HG02884 (cell line): ENCODE measurements around the gene THAP12.
"Not testable (repeated sequence)": the region's sequence is repeated elsewhere in the genome, so short reads cannot be mapped to it uniquely, and the experiment has no call there.

Source experiments
- ATAC-seq: cut with Tn5 transposase; IDR thresholded peaks from one replicate; pipeline ENCODE4 v1.9.1; 2021; ENCODE audit warnings: mild to moderate bottlenecking, moderate library complexity; ENCODE audit not compliant: unreplicated experiment

Gene THAP12

DNA sequence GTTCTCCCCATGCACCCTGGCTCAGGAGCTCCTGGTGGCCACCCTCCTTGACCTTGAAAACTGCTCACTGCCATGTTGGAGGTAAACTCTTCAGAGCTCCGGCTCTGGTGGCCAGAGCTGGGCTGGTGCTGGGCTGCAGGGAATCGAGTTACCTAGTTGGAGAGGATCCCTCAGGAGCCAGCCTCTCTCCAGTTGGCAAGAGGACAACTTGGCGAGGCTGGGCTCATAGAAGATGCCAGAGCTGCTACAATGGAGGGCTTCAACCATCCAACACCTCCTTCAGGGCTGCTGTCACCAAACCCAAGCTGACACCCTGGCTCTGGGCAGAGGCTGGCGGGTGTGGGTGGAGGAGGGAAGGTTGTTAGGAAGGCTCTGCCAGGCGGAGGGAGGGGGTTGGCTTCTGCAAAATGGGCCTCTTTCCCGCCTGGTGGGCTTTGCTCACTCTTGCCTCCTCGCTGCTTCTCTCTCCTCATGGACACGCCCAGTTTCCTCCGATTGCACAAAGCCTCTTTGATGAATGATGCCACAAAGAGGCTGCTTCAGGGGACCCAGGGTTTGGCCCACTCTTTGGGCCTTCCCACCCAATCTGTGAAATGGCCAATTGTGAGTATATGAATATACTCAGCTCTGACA, 53.1 kb downstream of the THAP12 start:
- no peak for ATAC-seq

DNA sequence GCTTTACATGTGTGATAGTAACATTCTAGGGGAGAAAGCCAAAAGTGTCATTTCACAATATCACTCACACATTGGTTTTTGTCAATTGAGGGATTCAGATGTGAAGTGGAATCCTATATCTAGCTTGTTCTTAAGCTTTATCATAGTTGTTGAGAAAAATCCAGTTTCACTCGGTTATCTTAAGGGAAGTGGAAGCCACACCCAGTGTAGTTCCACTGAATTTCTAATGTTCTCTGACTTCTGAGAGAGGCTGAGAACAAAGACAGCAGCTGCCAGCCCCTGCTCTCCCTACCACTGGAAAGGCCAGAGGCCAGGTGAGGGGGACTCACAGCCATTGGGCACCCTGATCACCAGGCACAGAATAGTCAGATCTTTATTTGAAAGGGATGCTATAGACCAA, 53.7 kb downstream of the THAP12 start:
- ATAC-seq: no peak

DNA sequence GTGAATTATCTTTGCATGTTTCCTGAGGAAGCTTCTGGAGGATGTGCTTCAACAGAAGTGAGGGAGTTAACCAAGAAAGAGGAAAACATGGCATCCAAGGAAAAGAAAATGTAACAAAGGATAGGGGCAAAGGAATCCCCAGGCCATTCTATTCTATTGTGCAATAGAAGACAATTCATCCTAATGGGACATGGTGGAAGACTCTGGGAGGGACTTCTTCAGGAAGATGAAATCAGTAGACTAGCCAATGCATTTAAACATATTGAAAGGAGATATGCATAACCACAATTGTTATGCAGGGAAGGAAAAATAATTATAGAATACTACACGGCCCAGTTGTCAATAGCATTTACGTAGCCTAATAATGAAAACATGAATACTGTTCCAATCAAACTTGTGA, 55.7 kb downstream of the THAP12 start:
- ATAC-seq: no peak

DNA sequence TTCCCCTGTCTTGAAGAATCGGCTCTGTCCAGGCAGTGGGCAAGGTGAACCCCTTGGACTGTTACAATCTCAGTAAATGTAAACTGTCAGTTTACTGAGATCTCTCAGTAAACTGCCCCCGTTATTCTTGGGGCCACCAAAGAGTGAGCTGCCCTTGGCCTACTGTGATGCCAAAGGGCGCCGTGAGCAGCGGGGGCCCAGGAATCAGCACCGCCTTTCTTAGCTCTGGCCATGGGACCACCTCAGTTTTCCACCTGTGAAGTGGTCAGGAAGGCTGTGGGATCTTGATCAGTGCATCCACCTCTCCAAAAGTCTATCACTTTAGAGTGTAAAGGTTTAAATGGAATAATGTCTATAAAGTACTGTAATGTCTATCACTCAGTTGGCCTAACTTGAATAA, 57.1 kb downstream of the THAP12 start:
- no peak for ATAC-seq

DNA sequence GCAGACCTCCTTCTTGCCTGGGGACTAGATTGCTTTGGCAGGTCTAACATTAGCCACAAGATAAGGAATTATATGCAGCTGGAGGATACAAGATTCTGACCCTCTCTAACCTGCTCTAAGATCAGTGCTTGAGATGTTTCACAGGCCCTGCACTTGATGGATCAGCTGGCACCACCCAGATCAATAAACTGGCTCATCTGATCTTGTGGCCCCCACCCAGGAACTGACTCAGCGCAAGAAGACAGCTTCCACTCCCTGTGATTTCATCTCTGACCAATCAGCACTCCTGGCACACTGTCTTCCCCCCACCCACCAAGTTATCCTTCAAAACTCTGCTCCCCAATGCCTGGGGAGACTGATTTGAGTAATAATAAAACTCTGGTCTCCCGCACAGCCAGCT, 57.6 kb downstream of the THAP12 start:
- ATAC-seq: not testable (repeated sequence)

DNA sequence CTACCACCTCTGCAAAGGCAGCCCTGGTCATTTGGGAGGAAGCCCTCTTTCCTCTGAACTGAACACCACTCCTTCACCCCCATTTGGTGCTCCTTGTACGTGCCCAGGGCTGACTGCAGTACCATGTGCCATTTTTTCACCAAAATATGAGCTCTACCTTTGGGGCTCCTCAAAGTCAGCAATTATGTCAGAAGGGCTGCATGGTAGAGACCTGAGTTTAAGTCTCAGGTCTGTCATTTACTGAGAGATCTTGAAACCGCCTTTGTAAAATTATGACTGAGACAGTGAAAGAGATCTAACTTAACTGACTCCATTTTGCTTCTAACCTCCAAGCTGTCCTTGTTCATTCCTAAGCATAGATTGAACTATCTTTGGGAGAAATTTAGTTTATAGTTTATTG, 58.0 kb downstream of the THAP12 start:
- no peak for ATAC-seq

DNA sequence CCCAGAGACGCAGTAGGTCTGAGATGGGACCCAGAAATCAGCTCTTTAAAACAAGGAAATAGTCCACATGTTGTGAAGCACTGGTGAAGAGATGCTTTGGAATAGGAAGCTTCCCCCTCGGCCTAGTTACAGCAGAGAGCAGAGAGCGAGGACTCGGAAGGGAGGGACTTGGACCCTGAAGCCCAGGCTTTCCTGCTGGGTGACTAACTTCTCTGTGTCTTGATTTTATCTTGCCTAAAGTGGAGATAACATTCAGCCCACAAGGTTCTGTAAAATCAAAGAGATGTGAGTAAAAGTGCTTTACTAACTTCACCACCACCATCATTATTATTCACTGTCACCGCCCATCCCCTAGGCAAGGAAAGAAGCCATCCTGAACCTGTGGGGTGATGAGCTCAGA, 58.4 kb downstream of the THAP12 start:
- no peak for ATAC-seq

DNA sequence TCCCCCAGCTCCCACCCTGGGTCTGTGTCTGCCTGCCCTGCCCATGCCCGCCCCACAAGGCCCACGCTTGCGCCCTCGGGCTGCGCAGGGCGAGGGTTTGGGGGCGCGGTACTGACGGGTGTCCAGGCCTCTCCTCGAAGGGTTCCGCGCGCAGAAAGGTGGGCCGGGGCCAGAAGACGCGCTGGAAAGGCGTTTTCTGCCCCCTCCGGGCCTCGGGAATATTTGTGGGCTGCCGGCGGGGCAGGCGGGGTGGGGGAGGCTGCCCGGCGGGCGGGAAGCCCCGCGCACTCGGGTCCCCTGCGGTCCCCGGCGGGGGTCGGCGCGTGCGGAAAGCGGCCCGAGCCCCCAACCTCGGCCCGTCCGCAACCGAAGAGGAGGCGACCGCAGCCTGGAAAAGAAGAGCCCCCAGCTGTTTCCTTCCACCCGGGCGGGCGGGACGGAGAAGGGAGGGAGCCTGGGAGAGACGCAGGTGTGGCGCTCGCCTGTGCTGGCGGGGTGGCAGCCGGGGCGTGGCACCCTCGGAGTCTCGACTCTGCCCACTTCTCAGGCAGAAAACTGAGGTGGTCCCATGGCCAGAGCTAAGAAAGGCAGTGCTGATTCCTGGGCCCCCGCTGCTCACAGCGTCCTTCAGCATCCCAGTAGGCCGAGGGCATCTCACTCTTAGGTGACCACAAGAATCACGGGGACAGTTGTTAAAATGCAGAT, 59.0 kb downstream of the THAP12 start:
- ATAC-seq: no peak

DNA sequence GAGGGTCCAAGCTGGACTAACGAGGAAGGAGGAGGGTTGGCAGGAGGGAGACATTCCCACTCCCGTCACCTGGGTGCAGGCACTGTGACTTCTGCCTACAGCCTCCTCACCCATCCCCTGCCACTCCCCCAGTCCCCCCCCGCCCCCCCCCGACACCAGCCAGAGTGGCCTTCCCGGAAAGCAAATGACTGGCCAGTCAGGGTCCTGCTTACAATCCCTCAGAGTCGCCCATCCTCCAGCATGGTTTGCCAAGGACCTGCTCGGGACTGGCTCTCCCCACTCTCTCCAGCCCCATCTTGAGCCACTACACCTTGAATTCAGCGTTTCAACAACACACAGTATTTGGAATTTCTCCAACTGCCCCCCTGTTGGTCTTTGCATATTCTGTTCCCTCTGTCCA, 59.6 kb downstream of the THAP12 start:
- no peak for ATAC-seq

DNA sequence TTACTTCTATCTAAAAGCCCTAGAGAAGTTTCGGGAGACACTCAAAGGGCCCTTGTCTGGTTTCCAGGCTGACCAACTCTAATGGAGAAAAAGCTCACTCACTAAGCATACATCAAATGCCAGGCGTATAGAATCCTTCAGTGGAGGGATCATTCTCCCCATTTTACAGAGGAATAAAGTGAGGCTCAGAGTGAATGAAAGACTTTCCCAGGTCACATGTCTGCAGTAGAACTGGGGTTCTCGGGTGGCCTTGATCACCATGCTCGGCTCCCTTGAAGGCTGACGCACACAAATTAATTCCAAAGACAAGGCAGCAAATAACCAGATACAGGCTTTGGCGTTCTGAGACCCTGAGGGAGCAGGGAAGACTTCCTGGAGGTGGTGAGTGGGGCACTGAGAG, 60.0 kb downstream of the THAP12 start:
- no peak for ATAC-seq

DNA sequence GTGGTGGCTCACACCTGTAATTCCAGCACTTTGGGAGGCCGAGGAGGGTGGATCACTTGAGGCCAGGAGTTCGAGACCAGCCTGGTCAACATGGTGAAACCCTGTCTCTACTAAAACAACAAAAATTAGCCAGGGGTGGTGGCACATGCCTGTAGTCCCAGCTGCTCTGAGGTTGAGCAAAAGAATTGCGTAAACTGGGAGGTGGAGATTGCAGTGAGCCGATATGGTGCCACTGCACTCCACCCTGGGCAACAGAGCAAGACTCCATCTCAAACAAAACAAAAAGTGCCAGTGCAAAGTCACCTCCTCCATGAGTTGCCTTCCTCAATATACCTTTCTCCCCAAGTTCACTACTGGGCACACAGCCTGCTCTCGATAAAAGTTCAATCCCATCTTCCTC, 61.1 kb downstream of the THAP12 start:
- ATAC-seq: not testable (repeated sequence)

DNA sequence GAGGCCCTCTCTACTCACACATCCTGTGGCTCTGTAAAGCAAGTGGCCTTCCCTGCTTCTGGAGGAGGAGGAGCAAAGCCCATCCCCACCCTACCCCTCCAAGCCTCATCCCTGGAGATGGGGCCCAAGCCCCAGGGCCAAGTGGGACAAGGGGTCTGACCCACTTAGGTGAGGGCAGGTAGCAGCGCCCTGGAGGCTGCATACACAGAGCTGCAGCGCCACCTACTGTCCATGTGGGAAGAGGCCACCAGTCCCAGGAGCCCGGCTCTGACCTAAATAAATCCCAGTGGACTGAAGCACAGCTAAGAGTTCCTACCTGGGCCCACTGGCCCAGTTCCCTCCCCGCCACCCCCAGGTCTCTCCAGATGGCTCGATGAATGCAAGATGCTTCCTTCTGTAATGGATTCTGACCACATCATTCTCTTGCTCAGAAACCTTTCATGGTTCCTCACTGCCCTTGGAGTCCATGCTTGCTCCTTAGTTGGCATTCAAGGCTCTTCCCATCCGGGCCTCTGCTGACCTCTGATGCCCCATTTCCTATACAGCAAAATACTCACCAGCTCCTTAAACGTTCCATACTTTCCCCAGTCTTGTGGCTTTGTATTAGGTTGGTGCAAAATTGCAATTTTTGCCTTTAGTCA, 62.1 kb downstream of the THAP12 start:
- ATAC-seq: no peak

DNA sequence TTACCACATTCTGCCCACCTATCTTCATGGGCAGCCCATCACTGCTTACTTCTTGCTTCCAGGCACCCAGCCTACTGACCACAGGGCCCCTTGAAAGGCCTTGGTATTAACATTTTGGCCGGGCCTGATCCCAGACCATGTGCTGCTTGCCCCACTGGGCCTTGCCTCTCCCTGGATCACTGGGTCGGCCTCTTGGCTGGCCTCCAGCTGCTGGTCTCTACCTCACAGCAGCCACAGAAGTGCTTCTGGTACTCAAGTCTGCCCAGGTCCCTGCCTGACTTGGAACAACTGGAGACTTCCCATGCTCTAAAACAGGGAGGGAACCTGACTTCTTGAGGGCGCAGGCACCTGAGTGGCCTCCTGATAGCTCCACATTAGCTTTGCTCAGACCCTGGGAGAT, 63.6 kb downstream of the THAP12 start:
- no peak for ATAC-seq

DNA sequence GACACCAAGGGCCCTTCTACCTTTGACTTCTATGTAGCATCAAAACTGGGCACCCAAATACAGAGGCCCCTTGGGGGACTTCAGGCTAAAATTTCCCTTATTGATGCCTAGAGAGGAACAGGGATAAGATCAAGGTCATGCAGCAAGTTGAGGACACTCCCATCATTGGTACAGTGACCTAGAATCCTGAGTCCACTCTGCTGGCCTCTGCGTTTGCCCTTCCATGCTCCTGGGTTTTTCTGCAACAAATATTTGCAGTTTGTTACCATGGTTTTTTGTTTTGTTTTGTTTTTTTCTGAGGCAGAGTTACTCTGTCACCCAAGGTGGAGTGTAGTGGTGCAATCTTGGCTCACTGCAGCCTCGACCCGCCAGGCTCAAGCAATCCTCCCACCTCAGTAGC, 64.2 kb downstream of the THAP12 start:
- ATAC-seq: no peak

DNA sequence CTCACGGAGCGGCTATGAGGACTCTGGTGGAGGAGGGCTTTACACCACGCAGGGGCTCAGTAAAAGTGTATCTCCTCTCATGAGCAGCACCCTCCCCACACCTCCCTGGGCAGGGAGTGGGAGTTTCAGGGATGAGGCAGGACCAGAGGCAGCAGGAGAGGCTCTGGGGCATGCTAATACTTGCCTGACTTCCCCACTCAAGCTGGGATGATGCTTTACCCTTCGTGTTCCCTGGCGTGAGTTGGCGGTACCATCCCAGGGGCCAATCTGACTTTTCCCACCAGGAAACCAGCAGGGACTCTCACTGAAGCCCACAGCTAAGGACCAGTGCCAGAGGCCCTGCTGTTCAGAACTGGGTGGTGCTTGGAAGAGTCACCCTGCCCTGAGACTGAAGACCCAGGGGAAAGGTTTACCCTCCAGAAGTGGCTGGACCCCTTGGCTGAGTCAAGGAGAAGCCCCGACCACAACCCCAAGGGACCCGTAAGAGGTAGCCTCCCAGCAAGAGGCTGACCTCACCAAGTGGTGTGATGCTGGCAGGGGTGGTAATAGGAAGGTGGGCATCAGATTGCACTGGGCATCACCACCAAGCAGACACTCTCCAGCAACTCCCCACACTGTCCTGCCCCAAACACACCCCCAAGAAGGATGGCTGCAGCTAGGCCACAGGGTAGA, 65.6 kb downstream of the THAP12 start:
- no peak for ATAC-seq

DNA sequence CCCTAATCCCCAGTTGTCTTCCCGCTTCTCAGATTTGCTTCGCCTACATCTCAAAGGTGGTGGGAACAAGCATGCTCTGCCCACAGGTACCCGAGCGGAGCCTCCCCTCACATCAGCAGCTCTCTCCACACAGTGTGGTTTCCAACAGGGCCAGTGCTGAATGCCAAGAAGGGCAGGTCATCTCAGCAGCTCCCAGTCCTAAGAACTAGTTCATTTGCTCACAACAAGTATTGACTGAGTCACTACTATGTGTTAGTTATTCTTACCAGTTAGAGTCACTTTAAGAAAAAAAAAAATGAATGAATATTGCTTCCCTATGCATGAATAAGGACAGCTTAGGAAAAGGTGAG, 66.2 kb downstream of the THAP12 start:
- ATAC-seq: no peak

DNA sequence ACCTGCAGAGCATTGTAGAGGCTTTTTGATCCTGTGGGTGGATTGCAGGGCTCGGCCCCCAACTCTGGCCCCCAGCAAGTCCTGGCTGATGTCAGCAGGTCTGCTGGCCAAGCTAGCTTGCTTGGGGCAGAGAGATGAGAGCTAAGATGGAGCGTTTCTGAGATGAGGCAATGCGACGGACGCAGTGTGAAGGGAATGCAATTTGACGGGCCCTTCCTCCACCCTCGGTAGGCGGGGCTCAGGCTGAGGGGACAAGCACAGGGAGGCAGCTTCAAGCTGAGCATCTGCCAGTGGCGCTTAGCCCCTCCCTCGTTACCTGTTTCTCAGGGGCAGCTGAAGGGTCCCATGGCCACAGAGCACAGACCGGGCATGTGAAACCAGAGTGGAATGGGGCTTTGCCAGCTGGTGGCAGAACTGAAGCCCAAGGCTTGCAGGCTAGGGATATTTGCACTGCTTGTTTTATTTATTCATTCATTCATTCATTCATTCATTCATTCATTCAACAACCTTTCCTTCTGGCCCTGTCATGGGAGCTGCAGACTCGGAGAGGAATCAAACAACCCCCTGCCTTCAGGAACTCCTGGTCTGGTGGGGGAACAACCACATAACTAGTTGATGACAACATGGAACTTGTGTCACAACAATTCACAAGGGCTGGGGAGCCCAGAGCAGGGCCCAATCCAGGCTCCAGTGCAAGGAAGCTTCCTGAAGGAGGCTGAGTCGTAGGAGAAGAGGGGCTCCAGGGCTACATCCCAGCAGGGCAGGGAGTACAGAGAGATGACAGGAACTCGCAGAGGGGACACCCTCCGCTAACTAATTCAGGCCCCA, 66.8 kb downstream of the THAP12 start:
- ATAC-seq: no peak

DNA sequence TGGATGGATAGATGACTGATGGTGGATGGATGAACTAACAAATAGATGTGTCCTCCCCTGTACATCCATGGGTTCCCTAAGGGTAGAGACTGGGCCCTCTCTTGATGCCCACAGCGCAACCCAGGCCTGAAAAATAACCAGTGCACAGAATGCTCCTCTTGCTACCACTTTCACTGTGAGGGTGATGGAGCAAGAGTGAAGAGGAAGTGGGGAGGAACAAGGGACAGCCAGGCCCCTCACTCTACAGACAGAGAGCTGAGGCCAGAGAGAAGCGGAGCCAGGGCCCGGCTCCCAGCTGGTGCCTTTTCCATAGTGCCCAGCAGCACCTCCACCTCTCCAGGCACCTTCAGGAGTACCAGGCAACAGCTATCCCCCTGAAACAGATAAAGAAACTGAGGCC, 67.7 kb downstream of the THAP12 start:
- ATAC-seq: no peak

DNA sequence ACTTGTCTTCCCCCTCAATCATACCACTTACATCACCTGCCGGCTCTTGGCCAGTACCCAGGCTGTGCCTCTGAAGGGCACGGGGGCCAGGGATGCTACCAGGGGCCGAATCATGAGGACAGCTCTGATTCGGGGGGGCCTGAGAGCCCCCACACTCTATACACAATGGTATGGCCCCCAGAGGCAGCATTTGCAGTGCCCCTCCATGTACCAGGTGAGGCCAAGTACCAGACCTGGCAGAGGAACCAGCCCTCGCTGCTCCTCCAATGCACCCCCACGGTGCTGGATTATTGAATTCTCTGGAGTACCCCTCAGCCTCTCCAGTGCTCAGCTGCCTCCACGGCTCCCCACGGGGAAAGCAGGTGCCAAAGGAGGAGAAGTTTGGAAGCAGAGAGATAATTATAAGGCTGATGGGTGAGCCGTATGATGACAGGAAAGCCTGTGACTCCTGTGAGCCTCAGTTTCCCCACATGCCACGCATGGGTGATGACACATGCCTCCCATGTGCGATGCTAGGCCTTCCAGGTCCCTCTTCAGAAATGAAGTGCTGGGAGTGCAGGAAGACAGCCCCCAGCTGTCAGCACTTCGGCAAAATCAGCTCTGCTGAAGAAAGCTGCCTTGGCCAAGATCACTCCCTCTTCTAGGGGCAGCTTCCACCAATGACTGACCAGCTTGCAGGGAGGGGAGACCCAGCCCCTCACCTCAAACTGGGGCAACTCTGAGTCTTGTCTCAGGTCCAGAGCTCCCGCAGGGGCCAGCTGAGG, 69.9 kb downstream of the THAP12 start:
- ATAC-seq: no peak

DNA sequence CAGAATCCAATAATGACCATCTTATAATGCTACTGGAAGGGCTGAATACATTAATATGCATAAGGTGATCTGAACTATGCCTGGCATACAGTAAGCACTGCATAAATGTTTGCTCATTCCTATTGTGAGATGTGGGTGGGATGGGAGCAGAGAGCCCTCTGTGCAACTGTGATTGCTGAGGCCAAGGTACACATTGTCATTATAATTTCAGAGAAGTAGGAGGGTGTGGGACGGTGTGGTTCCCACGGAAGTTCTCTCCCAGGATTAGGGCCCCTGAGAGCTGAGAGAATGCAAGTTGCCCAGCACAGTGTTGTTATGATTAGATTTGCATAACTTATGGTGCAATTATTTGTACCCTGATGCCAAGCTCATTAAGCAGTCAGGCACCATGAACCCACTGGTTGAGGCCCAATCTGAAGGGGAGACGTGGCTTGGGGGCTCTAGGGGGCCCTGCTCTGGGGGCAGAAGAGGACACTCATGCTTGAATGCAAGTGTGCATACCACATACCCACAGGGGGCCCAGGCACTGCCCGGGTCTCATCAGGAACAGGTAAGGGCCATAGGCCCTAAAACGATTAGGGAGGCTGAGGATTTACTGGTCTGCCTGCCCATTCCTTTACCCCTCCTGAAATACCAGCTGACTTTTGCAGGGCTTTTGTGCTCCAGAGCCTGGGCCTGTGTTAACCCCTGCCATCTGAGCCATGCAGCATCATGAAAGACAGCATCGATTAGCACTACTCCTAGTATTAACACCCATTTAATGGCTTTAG, 72.8 kb downstream of the THAP12 start:
- no peak for ATAC-seq
